ENCODE measurements around the gene HRCT1. TPM values are rescaled to one million over a fixed set of nuclear protein-coding genes. Genes with fewer than 3 reads are reported as not detected.
"Not testable (repeated sequence)": the region's sequence is repeated elsewhere in the genome, so short reads cannot be mapped to it uniquely, and the experiment has no call there.

Gene HRCT1
- total RNA-seq, 1 donor from 2014 or later: 2.1 TPM

DNA sequence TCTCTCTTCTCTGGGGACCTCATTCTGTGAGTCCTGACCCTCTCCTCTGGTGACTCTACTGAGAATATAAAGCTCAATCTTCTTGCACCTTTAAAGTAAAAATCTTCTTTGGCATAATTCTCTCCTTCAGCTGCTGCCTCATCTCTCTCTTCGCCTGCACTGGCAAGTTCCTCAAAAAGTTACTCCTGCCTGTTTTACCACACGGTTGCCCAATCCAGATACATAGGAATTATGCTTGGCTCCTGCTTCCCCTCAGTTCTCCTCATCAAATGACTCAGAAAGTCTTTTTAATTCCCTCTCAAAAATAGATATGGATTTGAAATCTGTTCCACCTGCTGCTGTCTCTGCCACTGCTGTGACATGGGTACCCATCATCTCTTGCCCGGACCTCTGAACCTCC, 14.4 kb upstream of the HRCT1 start:
- no peak overlapping the region for H3K4me3 ChIP-seq (ENCODE audit: low read length in 3 of 3)
- no peak overlapping the region for H3K9ac ChIP-seq (ENCODE audit: low read depth in 1 of 3, low read length in 3 of 3)
- no peaks in the 10 kb centered on the region for H3K9me3 ChIP-seq (ENCODE audit: control insufficient read depth in 3 of 3, low read length in 3 of 3)
- H3K4me1 ChIP-seq (ENCODE audit: control insufficient read depth in 3 of 3, insufficient read depth in 3 of 3, low read length in 3 of 3): no peaks in the 10 kb centered on the region
- H3K36me3 ChIP-seq (ENCODE audit: control insufficient read depth in 3 of 3, insufficient read depth in 3 of 3, low read length in 3 of 3): no peaks in the 10 kb centered on the region
- H3K27ac ChIP-seq (ENCODE audit: low read depth, low read length): no peak overlapping the region
- H3K27me3 ChIP-seq (ENCODE audit: control insufficient read depth in 3 of 3, insufficient read depth in 3 of 3, low read length in 3 of 3): peaks cover 0 to 2% (median 2%) of the 10 kb centered on the region in 3 donors

DNA sequence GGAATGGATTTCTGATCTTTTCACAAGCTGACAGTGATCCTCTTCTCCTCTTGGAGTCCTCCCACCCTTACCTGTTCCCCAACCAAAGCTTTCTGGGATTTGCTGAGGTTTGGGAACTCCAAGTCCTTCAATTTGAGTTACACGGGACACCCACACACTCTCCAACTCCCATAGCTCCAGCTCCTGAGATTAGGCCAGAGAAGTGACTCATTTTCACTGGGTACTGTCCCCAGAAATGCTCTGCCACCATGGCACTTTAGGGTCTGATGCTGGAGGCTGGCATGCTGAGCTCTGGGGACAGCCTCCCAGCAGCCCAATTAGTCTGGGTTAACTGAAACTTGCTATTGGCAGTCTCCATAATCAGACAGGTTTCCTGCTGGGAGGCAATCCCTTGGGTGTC, 14.0 kb upstream of the HRCT1 start:
- no peak overlapping the region for H3K9ac ChIP-seq (ENCODE audit: low read depth in 1 of 3, low read length in 3 of 3)
- H3K27ac ChIP-seq (ENCODE audit: low read depth, low read length): no peak overlapping the region
- no peaks in the 10 kb centered on the region for H3K4me1 ChIP-seq (ENCODE audit: control insufficient read depth in 3 of 3, insufficient read depth in 3 of 3, low read length in 3 of 3)
- H3K4me3 ChIP-seq (ENCODE audit: low read length in 3 of 3): no peak overlapping the region
- no peaks in the 10 kb centered on the region for H3K9me3 ChIP-seq (ENCODE audit: control insufficient read depth in 3 of 3, low read length in 3 of 3)
- H3K27me3 ChIP-seq (ENCODE audit: control insufficient read depth in 3 of 3, insufficient read depth in 3 of 3, low read length in 3 of 3): peaks cover 0 to 2% (median 2%) of the 10 kb centered on the region in 3 donors
- no peaks in the 10 kb centered on the region for H3K36me3 ChIP-seq (ENCODE audit: control insufficient read depth in 3 of 3, insufficient read depth in 3 of 3, low read length in 3 of 3)

DNA sequence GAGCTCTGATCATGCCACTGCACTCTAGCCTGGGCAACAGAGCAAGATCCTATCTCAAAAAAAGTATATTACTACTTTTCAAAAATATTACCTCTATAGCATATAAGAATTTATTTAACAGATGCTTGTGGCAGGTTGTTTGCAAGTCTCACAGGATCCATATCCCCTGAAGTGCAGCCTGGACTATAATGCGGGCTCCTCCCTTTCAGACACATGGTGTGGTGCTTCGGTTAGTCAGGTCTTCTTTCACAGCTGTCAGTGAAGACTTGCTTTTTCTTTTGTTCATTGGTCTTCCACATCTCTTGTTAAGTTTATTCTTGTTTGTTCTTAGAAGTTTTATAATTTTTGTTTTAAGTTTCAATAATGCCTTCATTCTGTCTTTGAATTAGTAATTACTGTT, 9.4 kb upstream of the HRCT1 start:
- Histone ChIP-seq H3K4me1 (ENCODE audit: control insufficient read depth in 3 of 3, insufficient read depth in 3 of 3, low read length in 3 of 3) (no peaks in the 10 kb centered on the region), H3K9ac (ENCODE audit: low read depth in 1 of 3, low read length in 3 of 3) (no peak overlapping the region), H3K27ac (ENCODE audit: low read depth, low read length) (no peak overlapping the region), H3K9me3 (ENCODE audit: control insufficient read depth in 3 of 3, low read length in 3 of 3) (no peaks in the 10 kb centered on the region), H3K27me3 (ENCODE audit: control insufficient read depth in 3 of 3, insufficient read depth in 3 of 3, low read length in 3 of 3) (peaks cover 0 to 2% (median 2%) of the 10 kb centered on the region in 3 donors), H3K4me3 (ENCODE audit: low read length in 3 of 3) (no peak overlapping the region), H3K36me3 (ENCODE audit: control insufficient read depth in 3 of 3, insufficient read depth in 3 of 3, low read length in 3 of 3) (no peaks in the 10 kb centered on the region)

DNA sequence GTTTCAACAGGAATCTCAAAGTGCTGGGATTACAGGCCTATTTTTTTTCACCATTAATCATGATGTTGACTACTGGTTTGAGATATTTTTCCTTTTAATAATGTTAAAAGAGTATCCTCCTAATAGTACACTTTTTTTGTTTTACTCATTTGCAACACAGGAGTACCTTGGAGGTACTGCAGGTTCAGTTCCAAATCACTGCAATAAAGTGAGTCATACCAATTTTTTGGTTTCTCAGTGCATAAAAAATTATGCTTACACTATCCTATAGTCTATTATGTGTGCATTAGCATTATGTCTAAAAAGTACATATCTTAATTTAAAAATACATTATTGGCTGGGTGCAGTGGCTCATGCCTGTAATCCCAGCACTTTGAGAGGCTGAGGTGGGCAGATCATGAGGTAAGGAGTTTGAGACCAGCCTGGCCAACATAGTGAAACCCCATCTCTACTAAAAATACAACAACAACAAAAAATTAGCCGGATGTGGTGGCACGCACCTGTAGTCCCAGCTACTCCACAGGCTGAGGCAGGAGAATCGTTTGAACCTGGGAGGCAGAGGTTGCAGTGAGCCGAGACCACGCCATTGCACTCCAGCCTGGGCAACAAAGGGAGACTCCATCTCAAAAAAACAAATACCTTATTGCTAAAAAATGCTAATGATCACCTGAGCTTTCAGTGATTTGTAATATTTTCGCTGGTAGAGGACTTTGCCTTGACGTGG, 8.5 kb upstream of the HRCT1 start:
- not testable (repeated sequence) for H3K27me3 ChIP-seq (ENCODE audit: control insufficient read depth in 3 of 3, insufficient read depth in 3 of 3, low read length in 3 of 3); H3K4me1 ChIP-seq (ENCODE audit: control insufficient read depth in 3 of 3, insufficient read depth in 3 of 3, low read length in 3 of 3); H3K27ac ChIP-seq (ENCODE audit: low read depth, low read length); H3K36me3 ChIP-seq (ENCODE audit: control insufficient read depth in 3 of 3, insufficient read depth in 3 of 3, low read length in 3 of 3); H3K4me3 ChIP-seq (ENCODE audit: low read length in 3 of 3); H3K9ac ChIP-seq (ENCODE audit: low read depth in 1 of 3, low read length in 3 of 3); H3K9me3 ChIP-seq (ENCODE audit: control insufficient read depth in 3 of 3, low read length in 3 of 3)

- no peak overlapping the region for H3K4me3 ChIP-seq (ENCODE audit: low read length in 3 of 3)
- H3K9me3 ChIP-seq (ENCODE audit: control insufficient read depth in 3 of 3, low read length in 3 of 3): no peaks in the 10 kb centered on the region
- H3K9ac ChIP-seq (ENCODE audit: low read depth in 1 of 3, low read length in 3 of 3): no peak overlapping the region
- H3K4me1 ChIP-seq (ENCODE audit: control insufficient read depth in 3 of 3, insufficient read depth in 3 of 3, low read length in 3 of 3): peaks cover 3% of the 10 kb centered on the region in 3 donors
- no peaks in the 10 kb centered on the region for H3K36me3 ChIP-seq (ENCODE audit: control insufficient read depth in 3 of 3, insufficient read depth in 3 of 3, low read length in 3 of 3)
- peaks cover 0 to 2% (median 0%) of the 10 kb centered on the region in 3 donors for H3K27me3 ChIP-seq (ENCODE audit: control insufficient read depth in 3 of 3, insufficient read depth in 3 of 3, low read length in 3 of 3)
- H3K27ac ChIP-seq (ENCODE audit: low read depth, low read length): no peak overlapping the region
Observed at GRCh38 chr9:35898337-35898736, 7.7 kb upstream of the HRCT1 start.

- Histone ChIP-seq H3K4me1 (ENCODE audit: control insufficient read depth in 3 of 3, insufficient read depth in 3 of 3, low read length in 3 of 3) (peaks cover 5 to 6% (median 6%) of the 10 kb centered on the region in 3 donors), H3K9ac (ENCODE audit: low read depth in 1 of 3, low read length in 3 of 3) (no peak overlapping the region), H3K36me3 (ENCODE audit: control insufficient read depth in 3 of 3, insufficient read depth in 3 of 3, low read length in 3 of 3) (no peaks in the 10 kb centered on the region), H3K4me3 (ENCODE audit: low read length in 3 of 3) (no peak overlapping the region), H3K27me3 (ENCODE audit: control insufficient read depth in 3 of 3, insufficient read depth in 3 of 3, low read length in 3 of 3) (peaks cover 0 to 2% (median 0%) of the 10 kb centered on the region in 3 donors), H3K27ac (ENCODE audit: low read depth, low read length) (no peak overlapping the region), H3K9me3 (ENCODE audit: control insufficient read depth in 3 of 3, low read length in 3 of 3) (no peaks in the 10 kb centered on the region)
Observed at GRCh38 chr9:35899021-35899420, 7.0 kb upstream of the HRCT1 start.

GRCh38 chr9:35903049-35903448, 3.0 kb upstream of the HRCT1 start:
- Histone ChIP-seq H3K36me3 (ENCODE audit: control insufficient read depth in 3 of 3, insufficient read depth in 3 of 3, low read length in 3 of 3) (no peaks in the 10 kb centered on the region), H3K27ac (ENCODE audit: low read depth, low read length) (no peak overlapping the region), H3K4me1 (ENCODE audit: control insufficient read depth in 3 of 3, insufficient read depth in 3 of 3, low read length in 3 of 3) (peaks cover 39 to 45% (median 43%) of the 10 kb centered on the region in 3 donors), H3K9me3 (ENCODE audit: control insufficient read depth in 3 of 3, low read length in 3 of 3) (no peaks in the 10 kb centered on the region), H3K27me3 (ENCODE audit: control insufficient read depth in 3 of 3, insufficient read depth in 3 of 3, low read length in 3 of 3) (no peaks in the 10 kb centered on the region), H3K9ac (ENCODE audit: low read depth in 1 of 3, low read length in 3 of 3) (no peak overlapping the region), H3K4me3 (ENCODE audit: low read length in 3 of 3) (no peak overlapping the region)

DNA sequence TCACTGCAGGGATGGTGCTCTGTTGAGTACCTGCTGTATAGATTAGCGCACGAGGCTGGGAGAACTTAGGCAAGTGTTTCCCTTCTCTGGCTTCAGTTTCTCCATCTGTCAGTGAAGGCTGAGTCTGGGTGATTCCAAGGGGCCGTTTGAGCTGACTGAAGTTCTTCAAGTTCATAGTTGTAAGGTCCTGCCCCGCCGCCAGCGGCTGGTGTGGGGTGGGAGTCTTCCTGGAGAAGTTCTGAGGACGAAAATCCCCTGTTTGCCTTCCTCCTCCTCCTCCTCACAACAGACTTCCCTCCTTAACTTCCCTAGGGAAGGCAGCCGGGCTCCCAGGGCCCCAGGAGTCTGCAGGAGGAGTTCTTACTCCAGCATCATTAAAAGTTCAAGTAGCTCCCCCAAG, 1.7 kb upstream of the HRCT1 start:
- Histone ChIP-seq H3K4me3 (ENCODE audit: low read length in 3 of 3) (no peak overlapping the region), H3K36me3 (ENCODE audit: control insufficient read depth in 3 of 3, insufficient read depth in 3 of 3, low read length in 3 of 3) (no peaks in the 10 kb centered on the region), H3K9ac (ENCODE audit: low read depth in 1 of 3, low read length in 3 of 3) (no peak overlapping the region), H3K27me3 (ENCODE audit: control insufficient read depth in 3 of 3, insufficient read depth in 3 of 3, low read length in 3 of 3) (no peaks in the 10 kb centered on the region), H3K9me3 (ENCODE audit: control insufficient read depth in 3 of 3, low read length in 3 of 3) (no peaks in the 10 kb centered on the region), H3K4me1 (ENCODE audit: control insufficient read depth in 3 of 3, insufficient read depth in 3 of 3, low read length in 3 of 3) (peaks cover 52 to 58% (median 56%) of the 10 kb centered on the region in 3 donors), H3K27ac (ENCODE audit: low read depth, low read length) (peak overlapping the region; percentile 88)

DNA sequence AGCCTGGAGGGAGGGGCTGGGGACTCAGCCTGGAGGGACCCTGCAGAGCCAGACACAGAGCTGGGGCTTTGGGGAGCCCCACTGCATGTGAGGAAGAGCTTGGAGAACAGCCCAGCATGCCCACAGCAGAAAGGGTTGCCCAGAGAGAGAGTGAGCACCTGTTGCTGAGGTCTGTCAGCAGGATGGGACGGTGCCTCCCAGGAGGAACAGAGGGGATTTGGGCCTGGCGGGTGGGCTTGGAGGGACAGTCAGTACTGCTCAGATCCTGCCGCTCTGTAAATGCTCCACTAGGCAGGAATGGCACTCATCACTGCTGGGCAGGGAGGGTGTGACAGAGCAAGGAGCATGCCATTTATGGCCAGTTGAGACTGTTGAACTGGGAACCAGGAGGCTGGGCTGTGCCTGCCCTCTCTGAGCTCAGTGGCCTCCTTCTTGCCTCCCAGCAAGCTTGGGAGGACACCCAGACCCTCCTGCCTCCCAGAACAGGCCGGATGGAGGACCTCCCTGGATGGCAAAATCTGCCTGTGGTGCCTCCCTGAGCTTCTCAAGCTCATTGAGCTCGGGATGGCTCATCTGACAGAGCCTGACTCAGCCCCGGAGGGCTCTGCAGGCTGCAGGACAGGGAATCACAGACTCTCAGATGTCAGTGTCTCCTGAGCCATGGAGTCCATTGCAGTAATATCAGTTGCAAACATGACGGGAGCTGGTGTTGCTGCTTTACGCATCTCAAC, 786 bp upstream of the HRCT1 start:
- no peaks in the 10 kb centered on the region for H3K36me3 ChIP-seq (ENCODE audit: control insufficient read depth in 3 of 3, insufficient read depth in 3 of 3, low read length in 3 of 3)
- H3K27me3 ChIP-seq (ENCODE audit: control insufficient read depth in 3 of 3, insufficient read depth in 3 of 3, low read length in 3 of 3): no peaks in the 10 kb centered on the region
- H3K4me3 ChIP-seq (ENCODE audit: low read length in 3 of 3): peak overlapping the region in 2 of 3 donors; percentile 17 to 65
- peak overlapping the region in 2 of 3 donors; percentile 50 to 51 for H3K9ac ChIP-seq (ENCODE audit: low read depth in 1 of 3, low read length in 3 of 3)
- H3K4me1 ChIP-seq (ENCODE audit: control insufficient read depth in 3 of 3, insufficient read depth in 3 of 3, low read length in 3 of 3): peaks cover 61 to 66% (median 64%) of the 10 kb centered on the region in 3 donors
- no peaks in the 10 kb centered on the region for H3K9me3 ChIP-seq (ENCODE audit: control insufficient read depth in 3 of 3, low read length in 3 of 3)
- peak overlapping the region; percentile 88 for H3K27ac ChIP-seq (ENCODE audit: low read depth, low read length)
